SK-N-SH (cell line): ENCODE results near the gene CNBD2. TPM values are rescaled to one million over a fixed set of nuclear protein-coding genes. Genes with fewer than 3 reads are reported as not detected.
"Not testable (repeated sequence)": the region's sequence is repeated elsewhere in the genome, so short reads cannot be mapped to it uniquely, and the experiment has no call there.

Experiments used
- CTCF ChIA-PET: fragments of 300-600, 350-600 bp; formaldehyde crosslinking; extraction: SDS; loops from one replicate; lab custom pipeline; 2021; lab: Yijun Ruan, JAX
- POLR2A ChIA-PET: fragments of 350-600 bp; sonication (Branson Sonifier 250); formaldehyde crosslinking; extraction: SDS; loops from one replicate; lab custom pipeline; 2020; ENCODE audit warnings: antibody characterized with exemption, inconsistent platforms; lab: Yijun Ruan, JAX
- DNase-seq: peaks from one replicate; pipeline ENCODE4 v3.0.0; 2012
- H2AFZ ChIP-seq: fragments of 200-600 bp; sonication (generic); 2 replicates; pipeline ENCODE4 v1.8.1; 2016; ENCODE audit warnings: antibody characterized with exemption, mild to moderate bottlenecking, low read depth
- H3F3A ChIP-seq: fragments of 200-600 bp; sonication (generic); replicated peaks from 2 replicates; pipeline ENCODE3; 2016; ENCODE audit warnings: antibody characterized with exemption, mild to moderate bottlenecking; ENCODE audit not compliant: insufficient read depth
- H3K27ac ChIP-seq, 2 experiments: fragments of 200-500 bp in 1 of 2; fragments of 200-600 bp in 1 of 2; sonication (Bioruptor generic) in 1 of 2; sonication (generic), shearing (Covaris generic) in 1 of 2; 2 replicates each; pipeline versions ENCODE4 v1.5.1 to v1.6.1; 2014 to 2016; ENCODE audit warnings: low read depth in 2 of 2, inconsistent platforms in 1 of 2, low read length in 1 of 2, mild to moderate bottlenecking in 1 of 2, mixed read lengths in 1 of 2
- H3K27me3 ChIP-seq: fragments of 200-600 bp; sonication (generic), shearing (Covaris generic); 2 replicates; pipeline ENCODE4 v1.6.1; 2016; ENCODE audit warnings: mixed run types; ENCODE audit not compliant: insufficient read depth
- H3K36me3 ChIP-seq, 2 experiments: fragments of 200-500 bp in 1 of 2; fragments of 200-600 bp in 1 of 2; sonication (Bioruptor generic) in 1 of 2; sonication (generic) in 1 of 2; replicated peaks in 1 of 2; 2 replicates each; pipeline versions ENCODE3 to v1.5.1; 2014 to 2016; ENCODE audit warnings: low read length in 1 of 2, mild to moderate bottlenecking in 1 of 2; ENCODE audit not compliant: insufficient read depth in 2 of 2, control insufficient read depth in 1 of 2
- H3K4me1 ChIP-seq, 2 experiments: fragments of 200-500 bp in 1 of 2; fragments of 200-600 bp in 1 of 2; sonication (Bioruptor generic) in 1 of 2; sonication (generic), shearing (Covaris generic) in 1 of 2; 2 replicates each; pipeline versions ENCODE4 v1.5.1 to v1.6.1; 2014 to 2016; ENCODE audit warnings: low read depth in 1 of 2, low read length in 1 of 2, mixed run types in 1 of 2; ENCODE audit not compliant: insufficient read depth in 2 of 2, control insufficient read depth in 1 of 2
- H3K4me2 ChIP-seq: fragments of 200-600 bp; sonication (generic), shearing (Covaris generic); 2 replicates; pipeline ENCODE4 v1.6.1; 2017; ENCODE audit warnings: mixed run types
- H3K4me3 ChIP-seq, 2 experiments: fragments of 200-500 bp in 1 of 2; fragments of 200-600 bp in 1 of 2; sonication (Bioruptor generic) in 1 of 2; sonication (generic), shearing (Covaris generic) in 1 of 2; 2 replicates each; pipeline versions ENCODE4 v1.5.1 to v1.8.1; 2014 to 2016; ENCODE audit warnings: low read depth in 2 of 2, inconsistent platforms in 1 of 2, low read length in 1 of 2, mild to moderate bottlenecking in 1 of 2, mixed read lengths in 1 of 2, moderate library complexity in 1 of 2
- H3K79me2 ChIP-seq: fragments of 200-600 bp; sonication (generic); 2 replicates; pipeline ENCODE4 v1.8.1; 2017; ENCODE audit warnings: mild to moderate bottlenecking; ENCODE audit not compliant: insufficient read depth
- H3K9ac ChIP-seq: fragments of 200-600 bp; sonication (generic); 2 replicates; pipeline ENCODE4 v1.6.1; 2017; ENCODE audit warnings: mixed run types
- H3K9me2 ChIP-seq: fragments of 200-600 bp; sonication (generic); 2 replicates; pipeline ENCODE4 v1.6.1; 2017; ENCODE audit warnings: mixed run types
- H3K9me3 ChIP-seq: fragments of 200-600 bp; sonication (generic); 2 replicates; pipeline ENCODE4 v1.6.1; 2017; ENCODE audit warnings: mixed run types, mild to moderate bottlenecking, moderate library complexity
- H4K20me1 ChIP-seq: fragments of 200-600 bp; sonication (generic); 2 replicates; pipeline ENCODE4 v1.6.1; 2017; ENCODE audit warnings: mild to moderate bottlenecking, mixed run types; ENCODE audit not compliant: insufficient read depth
- ELF1 ChIP-seq: IDR thresholded peaks from 2 replicates; pipeline ENCODE4 v1.4.0; 2012
- FOSL2 ChIP-seq: IDR thresholded peaks from 2 replicates; pipeline ENCODE4 v1.4.0; 2012; ENCODE audit warnings: low read depth, mild to moderate bottlenecking, moderate library complexity, borderline replicate concordance
- FOXM1 ChIP-seq: IDR thresholded peaks from 2 replicates; pipeline ENCODE4 v1.4.0; 2012; ENCODE audit warnings: low read depth, mild to moderate bottlenecking
- GABPA ChIP-seq: IDR thresholded peaks from 2 replicates; pipeline ENCODE4 v1.4.0; 2012; ENCODE audit warnings: low read depth, mild to moderate bottlenecking
- MXI1 ChIP-seq: IDR thresholded peaks from 2 replicates; pipeline ENCODE4 v1.6.1; 2012; ENCODE audit warnings: mild to moderate bottlenecking, low read depth, low read length, improper control_type of control experiment
- POLR2AphosphoS5 ChIP-seq: IDR thresholded peaks from 2 replicates; pipeline ENCODE4 v1.6.1; 2012; ENCODE audit warnings: low read depth, low read length
- SMC3 ChIP-seq: IDR thresholded peaks from 2 replicates; pipeline ENCODE4 v1.6.1; 2012; ENCODE audit warnings: low read depth, low read length, improper control_type of control experiment
- TEAD4 ChIP-seq: IDR thresholded peaks from 2 replicates; pipeline ENCODE4 v1.4.0; 2012; ENCODE audit warnings: mild to moderate bottlenecking, borderline replicate concordance; ENCODE audit not compliant: insufficient read depth
- YY1 ChIP-seq: IDR thresholded peaks from 2 replicates; pipeline ENCODE4 v1.4.0; 2012; ENCODE audit warnings: low read depth, mild to moderate bottlenecking
- WGBS: methylation state at CpG from one replicate; pipeline ENCODE4 v1.1.6; 2017; ENCODE audit warnings: low lambda C conversion rate; 5-methylcytosine and 5-hydroxymethylcytosine counted together
- polyA plus RNA-seq, 3 experiments: library from polyadenylated mRNA; depleted of rRNA; stranded (reverse); fragments of >200 nt; gene quantifications; 2 replicates each; pipeline ENCODE4 v1.2.3, GENCODE V29; 2012
- small RNA-seq, 7 experiments: library from RNA; depleted of rRNA; stranded (forward); fragments of <200 nt; gene quantifications; one replicate each; pipeline ENCODE3, GENCODE V24; 2012

Gene CNBD2
- polyA plus RNA-seq, 1 of the 3 experiments (the other 2 are of a cell fraction) = 5.6 TPM

DNA sequence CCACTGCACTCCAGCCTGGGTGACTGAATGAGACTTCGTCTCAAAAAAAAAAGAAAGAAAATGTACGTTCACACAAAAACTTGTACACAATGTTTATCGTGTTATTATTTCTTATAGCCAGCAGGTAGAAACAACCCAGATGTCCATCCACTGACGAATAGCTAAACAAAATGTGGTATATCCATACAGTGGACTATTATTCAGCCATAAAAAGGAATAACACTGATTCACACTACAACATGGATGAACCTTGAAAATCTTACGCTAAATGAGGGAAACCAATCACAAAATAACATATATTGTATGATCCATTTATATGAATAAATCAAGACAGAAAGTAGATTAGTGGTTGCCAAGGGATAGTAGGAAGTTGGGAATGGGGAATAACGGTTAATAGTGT lies 111.1 kb downstream of the CNBD2 start:
- Histone ChIP-seq H3K4me3 (no peak overlapping the region), H3K9me3 (no peaks in the 10 kb centered on the region), H3K27ac (no peak overlapping the region), H3K4me1 (no peaks in the 10 kb centered on the region), H3K9me2 (no peaks in the 10 kb centered on the region), H3K4me2 (no peak overlapping the region), H3K79me2 (no peaks in the 10 kb centered on the region), H3K36me3 (no peaks in the 10 kb centered on the region), H4K20me1 (no peaks in the 10 kb centered on the region), H3F3A (no peaks in the 10 kb centered on the region), H3K9ac (no peak overlapping the region), H3K27me3 (peaks cover 5% of the 10 kb centered on the region), H2AFZ (no peak overlapping the region)
- 69% methylated on average over 6 of the region's 6 CpGs for WGBS
- TF ChIP-seq TEAD4 (no peak), FOXM1 (no peak), YY1 (no peak), MXI1 (no peak), ELF1 (no peak), SMC3 (no peak), GABPA (no peak), POLR2AphosphoS5 (no peak)
- ChIA-PET CTCF (interaction anchor here (1.2 kb wide), 1 partner anchor 87 kb away, joined by 3 read pairs; no protein-coding TSS in a partner anchor), POLR2A (no interaction called here)
- no peak for DNase-seq

DNA sequence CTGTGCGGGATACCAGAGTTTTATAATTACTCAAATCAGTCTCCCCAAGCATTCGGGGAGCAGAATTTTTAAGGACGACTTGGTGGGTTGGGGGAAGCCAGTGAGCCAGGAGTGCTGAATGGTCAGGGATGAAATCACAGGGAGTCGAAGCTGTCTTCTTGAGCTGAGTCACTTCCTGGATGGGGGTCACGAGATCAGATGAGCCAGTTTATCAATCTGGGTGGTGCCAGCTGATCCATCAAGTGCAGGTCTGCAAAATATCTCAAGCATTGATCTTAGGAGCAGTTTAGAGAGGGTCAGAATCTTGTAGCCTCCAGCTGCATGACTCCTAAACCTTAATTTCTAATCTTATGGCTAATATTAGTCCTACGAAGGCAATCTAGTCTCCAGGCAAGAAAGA lies 111.6 kb downstream of the CNBD2 start:
- H2AFZ ChIP-seq, H3K9me2 ChIP-seq, H3K4me3 ChIP-seq, H3K27ac ChIP-seq, H3K27me3 ChIP-seq, H3F3A ChIP-seq, H3K9me3 ChIP-seq, H3K79me2 ChIP-seq, H3K36me3 ChIP-seq, DNase-seq, POLR2A ChIA-PET, H3K4me2 ChIP-seq, H4K20me1 ChIP-seq, H3K9ac ChIP-seq, H3K4me1 ChIP-seq: not testable (repeated sequence)
- TF ChIP-seq FOSL2 = peak; percentile 22; the same call in 1 of the 2 replicates
- 60% methylated on average over 6 of the region's 6 CpGs for WGBS
- CTCF ChIA-PET = interaction anchor here (1.2 kb wide), 1 partner anchor 87 kb away, joined by 3 read pairs; no protein-coding TSS in a partner anchor

Small RNAs within 50 kb of the gene (small RNA-seq; reads per million reads assigned to genes)
- 0 reads per million in 7 experiments for gene RNU6-937P

Other genes starting within 250 kb of the CNBD2 start
- 68.4 and 98.4 TPM in 2 replicates for gene RBM39, start 226.3 kb upstream of the CNBD2 start, polyA plus RNA-seq (2012; rRNA removed)
- gene PHF20, start 196.6 kb upstream of the CNBD2 start, polyA plus RNA-seq (2012; rRNA removed) = 23.8 and 24.9 TPM in 2 replicates
- 26.4 and 44.1 TPM in 2 replicates for gene SCAND1, start 14.1 kb upstream of the CNBD2 start, polyA plus RNA-seq (2012; rRNA removed)
- 20.7 and 26.1 TPM in 2 replicates for gene EPB41L1, start 186.2 kb downstream of the CNBD2 start, polyA plus RNA-seq (2012; rRNA removed)